Measurements from ENCODE around the gene PODXL. TPM values are rescaled to one million over a fixed set of nuclear protein-coding genes. Genes with fewer than 3 reads are reported as not detected.

The PODXL gene
- total and polyA plus RNA-seq, 4 donors = 1.2 to 3.6 (median 1.6) TPM

GRCh38 chr7:131483586-131483985, 72.8 kb downstream of the PODXL start:
- H3K4me1 ChIP-seq (ENCODE audit: control insufficient read depth in 4 of 4, insufficient read depth in 4 of 4, low read length in 3 of 4) = peaks cover 0 to 15% (median 6%) of the 10 kb centered on the region in 4 donors
- DNase-seq (ENCODE audit: low spot score) = no peak
- 98% methylated on average over 2 of the region's 2 CpGs for WGBS
- H3K36me3 ChIP-seq (ENCODE audit: control insufficient read depth in 4 of 4, insufficient read depth in 3 of 4, low read depth in 1 of 4, low read length in 3 of 4) = peaks cover 0 to 12% (median 1%) of the 10 kb centered on the region in 4 donors
- H3K9me3 ChIP-seq (ENCODE audit: control insufficient read depth in 4 of 4, low read length in 3 of 4) = no peaks in the 10 kb centered on the region
- TF ChIP-seq RAD21 (IDR thresholded peaks at IDR 0.05) = no peak
- no peak overlapping the region for H3K27ac ChIP-seq (ENCODE audit: low read depth in 1 of 2, low read length in 2 of 2)
- no peak overlapping the region for H3K4me3 ChIP-seq (ENCODE audit: low read depth in 1 of 3, low read length in 3 of 3)
- no peaks in the 10 kb centered on the region for H3K27me3 ChIP-seq (ENCODE audit: control insufficient read depth in 4 of 4, insufficient read depth in 4 of 4, low read length in 3 of 4)
- no peak overlapping the region for H3K9ac ChIP-seq (ENCODE audit: low read depth in 1 of 2, low read length in 2 of 2)

GRCh38 chr7:131482800-131483199, 73.6 kb downstream of the PODXL start:
- Histone ChIP-seq H3K27me3 (ENCODE audit: control insufficient read depth in 4 of 4, insufficient read depth in 4 of 4, low read length in 3 of 4) (no peaks in the 10 kb centered on the region), H3K36me3 (ENCODE audit: control insufficient read depth in 4 of 4, insufficient read depth in 3 of 4, low read depth in 1 of 4, low read length in 3 of 4) (peaks cover 0 to 12% (median 1%) of the 10 kb centered on the region in 4 donors), H3K27ac (ENCODE audit: low read depth in 1 of 2, low read length in 2 of 2) (no peak overlapping the region), H3K9ac (ENCODE audit: low read depth in 1 of 2, low read length in 2 of 2) (no peak overlapping the region), H3K4me3 (ENCODE audit: low read depth in 1 of 3, low read length in 3 of 3) (no peak overlapping the region), H3K9me3 (ENCODE audit: control insufficient read depth in 4 of 4, low read length in 3 of 4) (no peaks in the 10 kb centered on the region), H3K4me1 (ENCODE audit: control insufficient read depth in 4 of 4, insufficient read depth in 4 of 4, low read length in 3 of 4) (peaks cover 0 to 15% (median 6%) of the 10 kb centered on the region in 4 donors)
- DNase-seq (ENCODE audit: low spot score) = no peak
- TF ChIP-seq JUND (IDR thresholded peaks at IDR 0.05) = no peak
- no peak for TF ChIP-seq FOXA2 (IDR thresholded peaks at IDR 0.05)
- TF ChIP-seq SP1 (IDR thresholded peaks at IDR 0.05) = no peak
- TF ChIP-seq TAF1 (conservative IDR thresholded peaks at IDR 0.05) = no peak
- TF ChIP-seq ZBTB33 (IDR thresholded peaks at IDR 0.05) = no peak
- TF ChIP-seq REST (IDR thresholded peaks at IDR 0.05) = no peak
- no peak for TF ChIP-seq HNF4G (IDR thresholded peaks at IDR 0.05)
- TF ChIP-seq GABPA (IDR thresholded peaks at IDR 0.05 in 1 of 2, conservative IDR thresholded peaks at IDR 0.05 in 1 of 2) = no peak
- no peak for TF ChIP-seq CTCF (IDR thresholded peaks at IDR 0.05; ENCODE audit: low read depth, low read length, missing input control)
- no peak for TF ChIP-seq YY1 (IDR thresholded peaks at IDR 0.05)
- no peak for TF ChIP-seq RXRA (IDR thresholded peaks at IDR 0.05)
- TF ChIP-seq RAD21 (IDR thresholded peaks at IDR 0.05) = no peak
- TF ChIP-seq EGR1 (IDR thresholded peaks at IDR 0.05; ENCODE audit: low read depth in 2 of 2) = no peak
- WGBS = 97% methylated on average over 2 of the region's 2 CpGs
